K562 (cell line): ENCODE data around the gene ZMYND15. TPM values are rescaled to one million over a fixed set of nuclear protein-coding genes. Genes with fewer than 3 reads are reported as not detected.
A peak's percentile ranks its signal among the peaks of the same experiment; 100 is the strongest.

ENCODE experiments used
- CC2D1A ChIP-seq: fragments of 450-650 bp; IDR thresholded peaks from 2 replicates; pipeline ENCODE4 v1.6.1; 2017; ENCODE audit warnings: mild to moderate bottlenecking
- E2F6 ChIP-seq, 2 experiments: IDR thresholded peaks; 2 replicates each; pipeline ENCODE4 v1.6.1; 2011; ENCODE audit warnings: borderline replicate concordance in 1 of 2, control low read depth in 1 of 2, low read depth in 1 of 2, low read length in 1 of 2, mild to moderate bottlenecking in 1 of 2, mixed read lengths in 1 of 2, moderate library complexity in 1 of 2; ENCODE audit not compliant: insufficient read depth in 1 of 2, insufficient read length in 1 of 2, poor library complexity in 1 of 2, severe bottlenecking in 1 of 2; ENCODE audit errors: extremely low read depth in 1 of 2
- ELF1 ChIP-seq: fragments of 200-800 bp; sonication (Bioruptor generic); IDR thresholded peaks from 2 replicates; pipeline ENCODE4 v1.6.1; 2016; ENCODE audit warnings: missing genetic modification characterization, missing compliant biosample characterization
- EP400 ChIP-seq: fragments of 450-650 bp; IDR thresholded peaks from 2 replicates; pipeline ENCODE4 v1.6.1; 2017; ENCODE audit warnings: antibody characterized with exemption, mild to moderate bottlenecking, moderate library complexity
- FOXP1 ChIP-seq: sonication (generic); formaldehyde crosslinking; IDR thresholded peaks from 2 replicates; pipeline ENCODE4 v1.8.0; 2022; ENCODE audit warnings: mild to moderate bottlenecking, missing genetic modification reagents
- MIER1 ChIP-seq: fragments of 450-650 bp; IDR thresholded peaks from 2 replicates; pipeline ENCODE4 v1.6.1; 2016; ENCODE audit warnings: antibody characterized with exemption, mild to moderate bottlenecking, low read depth
- NRF1 ChIP-seq, 2 experiments: fragments of 450-650 bp; IDR thresholded peaks in 1 of 2; conservative IDR thresholded peaks in 1 of 2; 2 replicates each; pipeline ENCODE4 v1.6.1; 2014; ENCODE audit warnings: mild to moderate bottlenecking in 2 of 2
- PHF21A ChIP-seq: fragments of 450-650 bp; IDR thresholded peaks from 2 replicates; pipeline ENCODE4 v1.6.1; 2017; ENCODE audit warnings: low read depth, borderline replicate concordance
- RBM25 ChIP-seq: fragments of 200-400 bp; formaldehyde crosslinking; IDR thresholded peaks from 2 replicates; pipeline ENCODE4 v1.6.1; 2018; ENCODE audit warnings: low read length, low read depth, moderate library complexity; ENCODE audit not compliant: severe bottlenecking
- SIN3B ChIP-seq: fragments of 450-650 bp; IDR thresholded peaks from 2 replicates; pipeline ENCODE4 v1.6.1; 2017; ENCODE audit warnings: low read depth, mild to moderate bottlenecking, moderate library complexity
- SMAD3 ChIP-seq: fragments of 450-650 bp; formaldehyde crosslinking; conservative IDR thresholded peaks from 2 replicates; pipeline ENCODE4 v1.4.0; 2020; ENCODE audit warnings: mild to moderate bottlenecking
- SP2 ChIP-seq: IDR thresholded peaks from 2 replicates; pipeline ENCODE4 v1.6.1; 2011; ENCODE audit warnings: mild to moderate bottlenecking, low read depth, low read length, moderate library complexity; ENCODE audit not compliant: poor library complexity, severe bottlenecking; ENCODE audit errors: extremely low read depth
- TAL1 ChIP-seq: fragments of 450-650 bp; IDR thresholded peaks from 2 replicates; pipeline ENCODE4 v1.6.1; 2016; ENCODE audit warnings: mild to moderate bottlenecking
- ZKSCAN3 ChIP-seq: fragments of 250-450 bp; sonication (Bioruptor Pico); IDR thresholded peaks from 2 replicates; pipeline ENCODE4 v1.4.0; 2020
- ZNF12 ChIP-seq: sonication (generic); formaldehyde crosslinking; IDR thresholded peaks from 2 replicates; pipeline ENCODE4 v1.4.0; 2020; ENCODE audit warnings: mild to moderate bottlenecking, missing genetic modification reagents
- ZNF764 ChIP-seq: fragments of 250-450 bp; sonication (Bioruptor Pico); IDR thresholded peaks from 2 replicates; pipeline ENCODE4 v1.4.0; 2020; ENCODE audit warnings: low read depth, mild to moderate bottlenecking, moderate library complexity
- ZZZ3 ChIP-seq: fragments of 450-650 bp; IDR thresholded peaks from 2 replicates; pipeline ENCODE4 v1.6.1; 2016; ENCODE audit warnings: antibody characterized with exemption, mild to moderate bottlenecking, moderate library complexity
- polyA plus RNA-seq, 8 experiments: library from polyadenylated mRNA; depleted of rRNA in 4 of 8; stranded (reverse) in 5 of 8; unstranded in 3 of 8; fragments of >200 nt; fragmentation: Nextera tagmentation in 2 of 8; fragmentation: Illumina TruSeq in 1 of 8; extraction: Ambion mirVana in 2 of 8; extraction: Trizol in 1 of 8; gene quantifications; 2 replicates each; pipeline versions ENCODE4 v1.2.1 to v1.2.3, GENCODE V29; 2011 to 2014; ENCODE audit warnings: inconsistent platforms in 1 of 8, missing spikeins in 1 of 8
- total RNA-seq, 7 experiments: library from RNA; depleted of rRNA in 6 of 7; stranded (reverse); fragments of >200 nt in 6 of 7; fragmentation: Illumina TruSeq in 2 of 7; extraction: Trizol in 2 of 7; gene quantifications; 2 replicates each; pipeline versions ENCODE4 v1.2.1 to v1.2.3, GENCODE V29; 2011 to 2021; ENCODE audit warnings: low replicate concordance in 1 of 7
- TF ChIP-seq, protein P1 (sequence below): sonication (generic); formaldehyde crosslinking; IDR thresholded peaks from 2 replicates; pipeline ENCODE4 v1.8.0; 2023; ENCODE audit warnings: mild to moderate bottlenecking, missing genetic modification reagents
- TF ChIP-seq, protein P2 (sequence below): fragments of 450-650 bp; IDR thresholded peaks from 2 replicates; pipeline ENCODE4 v1.6.1; 2016

ZMYND15 gene
- total and polyA plus RNA-seq, 9 of the 15 experiments (the other 6 are each of a cell fraction or from before 2014, with no cell fraction given) = 0.09 TPM; not detected in 8

GRCh38 chr17:4709794-4710692 is 29.6 kb upstream of the ZMYND15 start, which contains the start of gene ARRB2 (continued):
- TF ChIP-seq, protein P1, sequence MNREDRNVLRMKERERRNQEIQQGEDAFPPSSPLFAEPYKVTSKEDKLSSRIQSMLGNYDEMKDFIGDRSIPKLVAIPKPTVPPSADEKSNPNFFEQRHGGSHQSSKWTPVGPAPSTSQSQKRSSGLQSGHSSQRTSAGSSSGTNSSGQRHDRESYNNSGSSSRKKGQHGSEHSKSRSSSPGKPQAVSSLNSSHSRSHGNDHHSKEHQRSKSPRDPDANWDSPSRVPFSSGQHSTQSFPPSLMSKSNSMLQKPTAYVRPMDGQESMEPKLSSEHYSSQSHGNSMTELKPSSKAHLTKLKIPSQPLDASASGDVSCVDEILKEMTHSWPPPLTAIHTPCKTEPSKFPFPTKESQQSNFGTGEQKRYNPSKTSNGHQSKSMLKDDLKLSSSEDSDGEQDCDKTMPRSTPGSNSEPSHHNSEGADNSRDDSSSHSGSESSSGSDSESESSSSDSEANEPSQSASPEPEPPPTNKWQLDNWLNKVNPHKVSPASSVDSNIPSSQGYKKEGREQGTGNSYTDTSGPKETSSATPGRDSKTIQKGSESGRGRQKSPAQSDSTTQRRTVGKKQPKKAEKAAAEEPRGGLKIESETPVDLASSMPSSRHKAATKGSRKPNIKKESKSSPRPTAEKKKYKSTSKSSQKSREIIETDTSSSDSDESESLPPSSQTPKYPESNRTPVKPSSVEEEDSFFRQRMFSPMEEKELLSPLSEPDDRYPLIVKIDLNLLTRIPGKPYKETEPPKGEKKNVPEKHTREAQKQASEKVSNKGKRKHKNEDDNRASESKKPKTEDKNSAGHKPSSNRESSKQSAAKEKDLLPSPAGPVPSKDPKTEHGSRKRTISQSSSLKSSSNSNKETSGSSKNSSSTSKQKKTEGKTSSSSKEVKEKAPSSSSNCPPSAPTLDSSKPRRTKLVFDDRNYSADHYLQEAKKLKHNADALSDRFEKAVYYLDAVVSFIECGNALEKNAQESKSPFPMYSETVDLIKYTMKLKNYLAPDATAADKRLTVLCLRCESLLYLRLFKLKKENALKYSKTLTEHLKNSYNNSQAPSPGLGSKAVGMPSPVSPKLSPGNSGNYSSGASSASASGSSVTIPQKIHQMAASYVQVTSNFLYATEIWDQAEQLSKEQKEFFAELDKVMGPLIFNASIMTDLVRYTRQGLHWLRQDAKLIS (CRISPR knock-in tag) = no peak
- TF ChIP-seq EP400 = peak; percentile 72
- TF ChIP-seq PHF21A = no peak
- TF ChIP-seq ZNF764 (CRISPR knock-in tag) = no peak
- TF ChIP-seq SMAD3 (CRISPR knock-in tag) = no peak
- TF ChIP-seq MIER1 = no peak
- no peak for TF ChIP-seq FOXP1 (CRISPR knock-in tag)
- TF ChIP-seq NRF1 (conservative IDR thresholded peaks at IDR 0.05 in 1 of 2, IDR thresholded peaks at IDR 0.05 in 1 of 2) = peak; percentile 93
- no peak for TF ChIP-seq TAL1
- no peak for TF ChIP-seq SIN3B
- no peak for TF ChIP-seq ZZZ3
- TF ChIP-seq ZNF12 (CRISPR knock-in tag) = no peak
- TF ChIP-seq RBM25 = peak; percentile 27
- peak; percentile 49 for TF ChIP-seq SP2
- no peak for TF ChIP-seq ZKSCAN3 (CRISPR knock-in tag)
- TF ChIP-seq ELF1 (tag) = no peak
- TF ChIP-seq, protein P2, sequence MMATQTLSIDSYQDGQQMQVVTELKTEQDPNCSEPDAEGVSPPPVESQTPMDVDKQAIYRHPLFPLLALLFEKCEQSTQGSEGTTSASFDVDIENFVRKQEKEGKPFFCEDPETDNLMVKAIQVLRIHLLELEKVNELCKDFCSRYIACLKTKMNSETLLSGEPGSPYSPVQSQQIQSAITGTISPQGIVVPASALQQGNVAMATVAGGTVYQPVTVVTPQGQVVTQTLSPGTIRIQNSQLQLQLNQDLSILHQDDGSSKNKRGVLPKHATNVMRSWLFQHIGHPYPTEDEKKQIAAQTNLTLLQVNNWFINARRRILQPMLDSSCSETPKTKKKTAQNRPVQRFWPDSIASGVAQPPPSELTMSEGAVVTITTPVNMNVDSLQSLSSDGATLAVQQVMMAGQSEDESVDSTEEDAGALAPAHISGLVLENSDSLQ = peak; percentile 14; the same call in 1 of the 2 replicates
- TF ChIP-seq E2F6 (IDR thresholded peaks at IDR 0.05; ENCODE audit: borderline replicate concordance in 1 of 2, extremely low read depth in 1 of 2, insufficient read depth in 1 of 2, insufficient read length in 1 of 2, low read depth in 1 of 2, low read length in 1 of 2, poor library complexity in 1 of 2, severe bottlenecking in 1 of 2) = peak; percentile 71 to 79
- TF ChIP-seq CC2D1A = peak; percentile 57
